ENCODE measurements around the gene FLNC. TPM values are rescaled to one million over a fixed set of nuclear protein-coding genes. Genes with fewer than 3 reads are reported as not detected.

The FLNC gene
- polyA plus RNA-seq, 3 donors = 0.01 TPM; not detected in 2

DNA sequence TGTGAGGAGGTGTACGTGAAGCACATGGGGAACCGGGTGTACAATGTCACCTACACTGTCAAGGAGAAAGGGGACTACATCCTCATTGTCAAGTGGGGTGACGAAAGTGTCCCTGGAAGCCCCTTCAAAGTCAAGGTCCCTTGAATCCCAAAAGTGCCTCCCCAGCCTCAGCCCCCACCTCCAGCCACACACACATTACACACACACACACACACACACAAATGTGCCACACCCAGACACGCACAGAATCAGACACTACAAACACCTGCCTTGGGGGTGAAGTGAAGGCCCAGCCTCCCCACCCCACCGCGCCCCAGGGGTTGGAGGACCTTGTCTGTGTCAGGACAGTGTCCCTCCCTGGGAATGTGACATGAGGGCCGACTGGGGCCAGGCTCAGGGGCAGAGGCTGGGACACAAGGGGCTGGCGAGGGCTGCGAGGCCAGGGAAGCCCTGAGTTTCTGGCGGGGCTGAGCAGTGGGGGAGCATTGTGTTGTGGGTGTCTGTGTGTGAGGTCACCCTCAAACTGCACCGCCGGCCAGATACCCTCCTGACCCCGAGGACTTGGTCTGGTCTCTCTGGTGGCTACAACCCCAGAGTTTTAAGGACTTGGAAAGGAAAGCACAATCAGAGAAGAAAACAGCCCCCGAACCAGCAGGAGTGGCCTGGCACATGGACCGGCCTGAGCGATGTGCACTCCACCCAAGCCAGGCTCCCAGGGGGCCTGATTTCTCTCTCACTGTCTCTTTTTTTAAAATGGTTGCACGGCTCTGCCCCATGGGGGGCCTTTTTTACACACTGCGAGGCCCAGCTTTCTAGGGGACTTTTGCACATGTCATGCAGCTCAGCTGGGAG lies 28.4 kb downstream of the FLNC start:
- Histone ChIP-seq H3K9me3 (replicated peaks in 1 of 2; ENCODE audit: control insufficient read depth in 1 of 2, insufficient read depth in 1 of 2, low read length in 2 of 2) (no peaks in the 10 kb centered on the region), H3K27me3 (ENCODE audit: control insufficient read depth in 2 of 2, insufficient read depth in 2 of 2, low read length in 2 of 2) (no peaks in the 10 kb centered on the region)
- 94% methylated on average over 8 of the region's 18 CpGs for WGBS (ENCODE audit: insufficient coverage)

More for the DNA sequence above, 28.4 kb downstream of the FLNC start:
- no peak overlapping the region for H3K4me2 ChIP-seq (replicated peaks; ENCODE audit: extremely low read depth, low read length, poor library complexity, severe bottlenecking)
- H3K27ac ChIP-seq (ENCODE audit: low read depth in 1 of 2, low read length in 2 of 2) = no peak overlapping the region
- Mint-ChIP-seq H3K27me3 (ENCODE audit: low read depth in 3 of 3) (peaks cover 1 to 9% (median 5%) of the 10 kb centered on the region in 3 donors), H3K4me1 (peaks cover 6% of the 10 kb centered on the region), H3K27ac (no peak overlapping the region), H3K36me3 (no peaks in the 10 kb centered on the region), H3K4me3 (peak overlapping the region in 1 of 2 donors; percentile 5), H3K9me3 (peaks cover 0 to 3% (median 0%) of the 10 kb centered on the region in 7 donors)
- H2AFZ ChIP-seq (ENCODE audit: insufficient read depth, low read depth, low read length, poor library complexity, severe bottlenecking) = no peak overlapping the region
- DNase-seq = no peak
- peaks cover 3 to 8% of the 10 kb centered on the region in 2 donors for H3K4me1 ChIP-seq (ENCODE audit: control insufficient read depth in 1 of 2, insufficient read depth in 2 of 2, low read length in 2 of 2)
- intact Hi-C loops (cut with micrococcal nuclease) = no loop called here
- no peak overlapping the region for H3K9ac ChIP-seq (ENCODE audit: insufficient read depth, low read length, poor library complexity, severe bottlenecking)
- H3K36me3 ChIP-seq (replicated peaks in 1 of 2; ENCODE audit: control insufficient read depth in 1 of 2, insufficient read depth in 2 of 2, low read length in 2 of 2) = no peaks in the 10 kb centered on the region
- H4K20me1 ChIP-seq (ENCODE audit: insufficient read depth, low read length) = peaks cover 3% of the 10 kb centered on the region
- peaks cover 10% of the 10 kb centered on the region for H3K79me2 ChIP-seq (ENCODE audit: insufficient read depth, low read length)
- H3K4me3 ChIP-seq (replicated peaks in 1 of 3; ENCODE audit: low read depth in 2 of 3, low read length in 3 of 3) = no peak overlapping the region
- TF ChIP-seq, protein P1, sequence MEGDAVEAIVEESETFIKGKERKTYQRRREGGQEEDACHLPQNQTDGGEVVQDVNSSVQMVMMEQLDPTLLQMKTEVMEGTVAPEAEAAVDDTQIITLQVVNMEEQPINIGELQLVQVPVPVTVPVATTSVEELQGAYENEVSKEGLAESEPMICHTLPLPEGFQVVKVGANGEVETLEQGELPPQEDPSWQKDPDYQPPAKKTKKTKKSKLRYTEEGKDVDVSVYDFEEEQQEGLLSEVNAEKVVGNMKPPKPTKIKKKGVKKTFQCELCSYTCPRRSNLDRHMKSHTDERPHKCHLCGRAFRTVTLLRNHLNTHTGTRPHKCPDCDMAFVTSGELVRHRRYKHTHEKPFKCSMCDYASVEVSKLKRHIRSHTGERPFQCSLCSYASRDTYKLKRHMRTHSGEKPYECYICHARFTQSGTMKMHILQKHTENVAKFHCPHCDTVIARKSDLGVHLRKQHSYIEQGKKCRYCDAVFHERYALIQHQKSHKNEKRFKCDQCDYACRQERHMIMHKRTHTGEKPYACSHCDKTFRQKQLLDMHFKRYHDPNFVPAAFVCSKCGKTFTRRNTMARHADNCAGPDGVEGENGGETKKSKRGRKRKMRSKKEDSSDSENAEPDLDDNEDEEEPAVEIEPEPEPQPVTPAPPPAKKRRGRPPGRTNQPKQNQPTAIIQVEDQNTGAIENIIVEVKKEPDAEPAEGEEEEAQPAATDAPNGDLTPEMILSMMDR (IDR thresholded peaks at IDR 0.05) = no peak
